ENCODE results near the gene KCNQ1.
A peak's percentile ranks its signal among the peaks of the same experiment; 100 is the strongest.

Gene KCNQ1

DNA sequence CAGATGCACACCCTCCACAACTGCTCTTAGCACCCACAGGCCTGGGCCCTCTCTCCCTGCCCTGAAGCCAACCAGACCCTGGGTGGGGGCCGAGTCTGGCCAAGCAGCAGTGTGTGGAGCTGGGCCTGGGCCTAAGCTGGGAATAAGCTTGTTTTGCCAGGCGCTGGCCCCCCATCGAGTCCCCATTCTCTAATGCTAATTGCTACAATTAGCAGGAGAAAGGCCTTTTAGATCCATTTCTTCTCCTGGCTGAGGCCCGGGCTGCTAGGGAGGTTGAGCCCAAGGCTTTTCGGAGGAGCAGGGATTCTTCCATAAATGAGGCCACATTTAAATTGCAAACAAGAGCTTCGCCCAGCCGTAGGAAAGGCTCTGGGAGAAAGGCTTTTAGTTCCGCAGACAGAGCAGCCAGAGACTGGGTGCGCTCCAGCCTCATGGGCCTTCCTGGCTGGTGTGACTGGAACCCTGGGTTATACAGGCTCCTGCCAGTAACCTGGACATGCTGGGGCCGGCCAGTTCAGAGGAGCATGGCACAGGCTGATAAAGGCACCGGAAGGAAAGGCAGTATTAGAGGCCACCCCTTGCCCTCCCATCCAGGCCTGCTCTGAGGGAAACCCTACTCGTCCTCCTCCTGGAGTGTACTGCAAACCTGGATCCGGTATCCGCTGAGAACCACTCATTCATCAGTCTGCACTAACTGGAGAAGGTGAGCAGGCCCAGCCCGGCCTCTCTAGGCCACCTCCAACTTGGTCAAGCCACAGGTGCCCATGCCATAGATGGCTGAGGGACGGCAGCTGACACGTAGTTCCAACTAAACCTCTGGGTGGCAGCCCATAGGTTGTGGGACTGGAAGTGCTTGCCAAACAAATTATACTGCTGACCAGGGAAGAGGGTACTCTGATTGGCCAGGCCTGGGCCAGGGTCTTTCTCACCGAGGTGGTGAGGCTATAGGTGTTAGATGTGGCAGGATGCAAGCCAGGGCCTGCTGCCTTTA lies 248.8 kb downstream of the KCNQ1 start:
- DNase-seq (ENCODE audit: low read depth in 2 of 3, low spot score in 1 of 3), result no peak

GRCh38 chr11:2694495-2694894 lies 249.7 kb downstream of the KCNQ1 start:
- no peak for DNase-seq (ENCODE audit: low read depth in 2 of 3, low spot score in 1 of 3)

DNA sequence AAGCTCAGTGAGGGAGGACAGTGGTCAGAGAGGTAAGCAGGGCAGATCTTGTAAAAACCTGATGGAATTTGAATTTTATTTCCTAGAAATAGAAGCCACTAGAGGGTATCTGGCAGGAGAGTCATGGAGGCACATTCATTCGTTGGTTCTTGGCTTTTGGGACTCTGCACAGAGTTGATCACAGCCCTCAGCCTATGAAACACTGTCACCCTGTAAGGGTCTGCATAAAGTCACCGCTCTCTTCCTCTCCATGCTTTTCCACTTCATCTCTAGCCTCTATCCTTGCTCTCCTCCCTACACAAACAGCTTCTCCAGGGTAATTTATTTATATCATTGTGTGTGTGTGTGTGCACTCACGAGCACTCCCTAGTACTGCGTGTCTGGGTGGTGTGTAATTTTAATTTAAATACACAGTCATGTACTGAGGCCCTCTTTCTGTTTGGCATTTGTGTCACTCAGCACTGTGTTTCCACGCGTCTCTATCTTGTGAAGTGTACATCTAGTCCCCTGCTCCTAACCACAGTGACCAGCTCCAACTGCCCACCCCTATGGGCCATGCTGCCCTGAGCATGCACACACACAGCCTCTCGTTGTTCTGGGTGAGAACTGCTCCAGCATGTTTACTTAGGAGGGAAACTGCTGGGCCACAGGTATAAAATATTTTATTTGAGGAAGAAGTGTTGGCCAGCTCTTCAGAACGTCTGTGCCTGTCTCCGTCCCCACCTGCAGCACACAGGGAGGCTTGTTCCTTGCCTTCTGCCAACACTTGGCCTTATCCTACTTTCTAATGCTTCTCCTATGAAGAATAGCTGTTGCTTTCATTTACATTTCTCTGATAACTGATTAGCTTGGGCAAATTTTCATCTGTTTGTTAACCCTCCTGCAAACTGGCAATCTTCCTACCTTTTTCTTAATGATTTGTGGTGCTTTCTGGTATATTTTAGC lies 250.5 kb downstream of the KCNQ1 start:
- DNase-seq (ENCODE audit: low read depth in 2 of 3, low spot score in 1 of 3), result no peak

GRCh38 chr11:2696455-2696854 lies 251.6 kb downstream of the KCNQ1 start:
- no peak for DNase-seq (ENCODE audit: low read depth in 2 of 3, low spot score in 1 of 3)

DNA sequence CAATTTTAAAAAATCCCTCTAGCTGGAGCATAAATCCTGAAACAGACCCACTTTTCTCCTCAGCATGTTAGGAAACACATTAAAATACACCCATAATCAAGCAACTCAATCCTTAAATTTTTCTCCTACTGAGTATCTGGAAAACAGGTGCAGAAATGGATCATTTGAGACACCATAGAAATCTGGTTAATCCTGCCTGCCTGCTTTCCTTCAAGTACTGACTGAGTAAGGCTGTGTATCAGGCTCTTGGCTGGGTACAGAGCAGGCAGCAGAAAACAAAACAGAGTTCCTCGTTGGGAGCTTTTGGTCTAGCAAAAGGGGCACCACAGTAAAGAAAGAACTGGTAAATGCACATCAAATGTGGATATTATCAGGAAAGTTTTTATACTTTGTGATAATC lies 253.1 kb downstream of the KCNQ1 start:
- DNase-seq (ENCODE audit: low read depth in 2 of 3, low spot score in 1 of 3), result no peak

DNA sequence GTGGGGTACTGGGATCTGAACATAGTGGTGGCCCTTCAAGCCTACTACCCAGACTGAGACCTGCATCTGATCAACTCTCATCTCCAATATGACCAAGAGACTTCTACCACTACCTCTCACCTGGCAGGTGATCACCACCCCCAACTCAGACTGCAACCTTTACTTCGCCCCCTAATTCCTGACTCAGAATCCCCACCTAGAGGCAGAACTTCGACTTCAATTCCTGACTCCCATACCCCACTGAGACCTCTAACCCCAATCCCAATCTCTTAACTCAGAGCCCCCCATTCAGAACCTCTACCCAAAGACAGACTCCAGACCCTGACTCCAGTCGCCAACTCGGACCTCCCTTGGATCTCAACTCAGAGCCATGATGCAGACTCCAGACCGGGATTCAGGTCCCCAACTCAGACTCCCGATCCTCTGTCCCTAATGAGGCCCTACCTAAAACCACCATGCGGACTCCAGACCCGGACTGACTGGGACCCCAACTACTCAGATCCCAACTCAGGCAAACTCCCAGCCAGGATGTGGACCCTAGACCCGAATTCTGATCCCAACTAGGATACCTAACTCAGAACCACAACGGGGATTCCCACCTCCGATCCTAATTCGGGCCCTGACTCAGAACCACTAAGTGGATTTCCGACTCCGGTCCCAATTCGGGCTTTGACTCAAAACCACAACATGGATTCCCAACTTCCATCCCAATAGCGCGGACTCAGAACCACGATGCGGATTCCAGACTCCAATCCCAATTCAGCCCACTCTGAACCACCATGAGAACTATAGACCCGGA lies 253.8 kb downstream of the KCNQ1 start:
- DNase-seq (ENCODE audit: low read depth in 2 of 3, low spot score in 1 of 3), result no peak

DNA sequence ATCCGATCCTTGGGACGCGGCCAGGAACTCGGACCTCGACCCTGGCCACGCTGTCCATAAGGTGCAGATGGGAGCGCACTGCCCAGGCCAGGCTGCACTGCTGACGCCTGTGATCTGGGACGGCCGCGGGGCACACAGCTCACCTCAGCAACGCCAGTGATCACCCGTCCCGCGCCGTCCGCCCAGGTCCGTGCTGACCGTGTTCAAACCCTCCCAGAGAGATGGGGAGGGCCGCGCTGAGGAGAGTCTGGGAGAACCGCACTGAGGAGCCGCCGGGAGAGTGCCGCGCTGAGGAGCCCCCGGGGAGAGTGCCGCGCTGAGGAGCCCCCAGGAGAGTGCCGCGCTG lies 254.3 kb downstream of the KCNQ1 start:
- no peak for DNase-seq (ENCODE audit: low read depth in 2 of 3, low spot score in 1 of 3)

DNA sequence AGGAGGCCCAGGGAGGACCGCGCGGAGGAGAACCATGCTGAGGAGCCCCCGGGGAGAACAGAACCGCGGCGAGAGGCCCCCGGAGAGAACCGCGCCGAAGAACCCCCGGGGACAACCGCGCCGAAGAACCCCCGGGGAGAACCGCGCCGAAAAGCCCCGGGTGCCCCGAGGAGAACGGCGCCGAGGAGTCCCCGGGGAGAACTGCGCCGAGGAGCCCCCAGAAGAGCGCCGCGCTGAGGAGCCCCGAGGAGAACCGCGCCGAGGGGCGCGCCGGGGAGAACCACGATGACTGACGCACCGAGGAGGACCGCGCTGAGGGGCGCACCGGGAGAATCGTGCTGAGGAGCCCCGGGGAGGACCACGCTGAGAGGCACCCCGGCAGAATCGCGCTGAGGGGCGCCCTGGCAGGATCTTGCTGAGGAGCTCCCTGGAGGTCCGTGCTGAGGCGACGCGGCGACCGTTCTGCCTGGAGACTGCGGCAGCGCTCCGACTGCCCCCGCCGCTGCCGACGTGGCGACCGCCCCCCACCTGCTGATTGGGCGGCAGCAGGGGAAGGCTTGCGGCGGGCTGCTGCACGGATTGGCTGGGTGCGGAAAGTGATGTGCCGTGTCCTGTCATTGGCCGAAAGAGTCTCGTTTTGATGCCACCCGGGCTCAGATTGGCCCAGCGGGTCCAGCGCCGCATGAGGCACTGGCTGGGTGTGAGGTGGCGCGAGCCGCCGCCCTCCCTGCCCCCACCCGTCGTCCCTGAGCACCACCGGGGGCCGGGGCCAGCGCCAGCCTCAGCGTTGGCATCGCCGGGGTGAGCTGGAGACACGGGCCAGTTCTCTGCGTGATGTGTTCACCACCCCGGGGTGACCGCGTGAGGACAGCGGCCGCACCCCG lies 255.0 kb downstream of the KCNQ1 start, which contains the start of gene KCNQ1OT1:
KCNQ1OT1 (minus strand) TSS at position 464 of the 884 bp plus-strand sequence.
- DNase-seq (ENCODE audit: low read depth in 2 of 3, low spot score in 1 of 3), result peak; percentile 73 to 80 (median 74)

GRCh38 chr11:2700415-2701211 lies 255.8 kb downstream of the KCNQ1 start:
- DNase-seq (ENCODE audit: low read depth in 2 of 3, low spot score in 1 of 3), result peak; percentile 12 to 34 (median 24)

GRCh38 chr11:2701230-2701629 lies 256.4 kb downstream of the KCNQ1 start:
- no peak for DNase-seq (ENCODE audit: low read depth in 2 of 3, low spot score in 1 of 3)

DNA sequence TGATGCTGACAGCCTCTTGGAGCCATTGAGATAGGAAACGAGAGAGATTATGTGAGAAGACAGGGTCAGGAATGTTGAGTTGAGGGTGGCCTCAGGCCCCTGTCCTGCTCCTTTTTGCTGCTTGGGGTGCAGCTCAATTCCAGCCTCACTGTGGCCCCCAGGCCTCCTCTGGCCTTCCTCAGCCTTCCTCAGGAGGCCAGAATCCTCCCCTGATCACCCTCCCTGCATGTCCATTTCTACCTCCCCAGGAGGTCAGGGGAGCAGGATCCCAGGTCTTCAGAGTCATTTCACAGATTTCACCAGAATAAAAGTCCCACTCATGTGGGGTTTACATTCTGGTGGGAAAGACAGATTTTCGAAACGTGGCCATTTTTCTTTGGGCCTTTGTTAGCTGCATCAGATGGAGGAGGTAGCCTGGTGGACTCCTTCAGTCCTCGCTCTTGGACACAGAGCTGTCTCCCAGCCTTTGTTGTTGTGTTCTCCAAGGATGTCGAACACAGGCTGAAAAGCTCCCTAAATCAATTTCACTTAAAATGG lies 257.2 kb downstream of the KCNQ1 start:
- DNase-seq (ENCODE audit: low read depth in 2 of 3, low spot score in 1 of 3), result no peak

- no peak for DNase-seq (ENCODE audit: low read depth in 2 of 3, low spot score in 1 of 3)
These were observed 258.1 kb downstream of the KCNQ1 start for GRCh38 chr11:2702771-2703362.

DNA sequence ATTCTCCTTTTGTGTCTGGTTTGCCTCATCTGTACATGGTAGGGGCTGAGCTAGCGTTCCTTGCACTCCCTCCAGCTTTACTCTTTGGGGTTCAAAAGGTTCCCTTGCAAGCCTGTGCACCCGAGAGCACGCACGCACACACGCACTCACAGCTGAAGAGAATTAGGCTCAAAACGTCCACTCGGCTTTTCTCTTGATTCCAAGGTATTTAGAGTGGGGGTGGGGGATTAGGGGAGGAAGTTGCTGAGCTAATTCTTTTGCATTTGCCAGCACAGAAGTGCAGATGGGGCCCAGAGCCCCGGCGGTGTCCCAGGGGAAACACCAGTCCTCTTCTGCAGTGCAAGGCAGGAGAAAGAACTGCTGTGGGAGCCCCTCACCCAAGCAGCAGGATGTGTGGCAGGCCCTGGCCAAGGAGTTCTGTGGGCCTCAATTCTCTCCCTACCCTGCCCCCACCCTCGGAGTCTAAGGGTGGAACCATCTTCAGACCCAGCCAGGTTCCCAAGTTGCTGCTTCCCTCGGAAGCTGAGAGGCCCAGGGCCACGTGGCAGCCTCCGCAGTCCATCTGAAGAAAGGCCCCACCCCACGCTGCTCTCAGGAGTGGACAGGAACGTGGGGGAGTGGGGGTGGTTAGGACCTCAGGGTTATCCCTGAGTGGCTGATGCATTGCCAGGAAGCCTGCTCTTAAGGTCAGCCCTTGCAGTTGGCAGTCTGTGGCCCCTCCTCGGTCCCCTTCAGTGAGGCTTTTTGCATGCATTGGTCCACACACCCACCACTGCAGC lies 258.7 kb downstream of the KCNQ1 start:
- no peak for DNase-seq (ENCODE audit: low read depth in 2 of 3, low spot score in 1 of 3)

GRCh38 chr11:2704356-2704755 lies 259.5 kb downstream of the KCNQ1 start:
- DNase-seq (ENCODE audit: low read depth in 2 of 3, low spot score in 1 of 3), result no peak

DNA sequence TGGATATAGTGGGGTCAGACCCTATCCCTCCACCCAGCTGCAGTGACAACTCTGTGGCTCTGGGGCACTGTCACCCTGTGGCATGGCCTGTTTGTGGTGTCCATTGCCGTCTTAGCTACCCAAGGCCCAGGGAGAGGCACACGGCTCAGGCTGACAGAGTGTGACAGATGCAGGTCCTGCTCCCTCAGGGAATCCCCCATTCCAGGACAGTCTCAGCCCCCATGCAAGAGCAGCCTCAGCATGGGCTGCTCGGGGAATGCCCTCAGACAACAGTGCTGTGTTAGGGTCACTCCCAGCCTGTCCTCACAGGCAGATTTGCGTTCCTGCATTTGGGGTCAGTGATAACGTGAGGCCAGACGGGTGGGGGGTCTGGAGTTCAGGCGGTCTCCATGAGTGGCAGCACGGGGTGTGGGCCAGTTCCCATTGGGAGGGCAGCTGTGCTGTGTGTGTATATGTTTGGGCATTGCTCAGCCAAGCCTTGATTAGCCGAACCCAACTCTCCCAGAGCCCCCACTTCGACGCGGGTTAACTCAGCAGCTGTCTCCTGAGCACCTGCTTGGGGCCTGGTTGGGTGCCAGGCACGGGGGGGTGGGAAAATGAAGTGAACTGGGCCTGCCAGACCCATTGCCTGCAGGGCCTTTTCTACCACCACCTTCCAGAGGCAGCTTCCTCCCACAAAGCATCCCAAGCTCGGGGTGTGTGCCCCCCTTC lies 260.2 kb downstream of the KCNQ1 start:
- DNase-seq (ENCODE audit: low read depth in 2 of 3, low spot score in 1 of 3), result no peak

DNA sequence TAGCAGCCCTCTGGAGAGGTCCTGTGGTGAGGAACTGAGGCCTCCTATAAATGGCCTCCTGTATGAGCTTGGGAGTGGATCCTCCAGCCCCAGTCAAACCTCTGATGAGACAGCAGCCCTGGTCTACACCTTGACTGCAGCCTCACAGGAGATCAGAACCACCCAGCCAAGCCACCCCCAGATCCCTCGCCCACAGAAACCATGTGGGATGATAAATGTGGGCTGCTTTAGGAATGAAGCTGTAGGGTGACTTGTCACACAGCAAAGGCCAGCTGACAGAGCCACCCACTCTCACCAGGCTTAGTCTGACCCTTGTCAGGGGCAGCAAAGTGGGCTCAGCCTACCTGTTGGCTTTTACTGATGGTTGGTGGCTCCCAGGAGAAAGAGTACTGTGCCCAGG lies 261.5 kb downstream of the KCNQ1 start:
- no peak for DNase-seq (ENCODE audit: low read depth in 2 of 3, low spot score in 1 of 3)

GRCh38 chr11:2707736-2708135 lies 262.9 kb downstream of the KCNQ1 start:
- DNase-seq (ENCODE audit: low read depth in 2 of 3, low spot score in 1 of 3), result no peak
